ENCODE results near the gene CA4. TPM values are rescaled to one million over a fixed set of nuclear protein-coding genes. Genes with fewer than 3 reads are reported as not detected.

Gene CA4
- total RNA-seq, 1 experiment from 2014 or later, result 1.4 TPM

DNA sequence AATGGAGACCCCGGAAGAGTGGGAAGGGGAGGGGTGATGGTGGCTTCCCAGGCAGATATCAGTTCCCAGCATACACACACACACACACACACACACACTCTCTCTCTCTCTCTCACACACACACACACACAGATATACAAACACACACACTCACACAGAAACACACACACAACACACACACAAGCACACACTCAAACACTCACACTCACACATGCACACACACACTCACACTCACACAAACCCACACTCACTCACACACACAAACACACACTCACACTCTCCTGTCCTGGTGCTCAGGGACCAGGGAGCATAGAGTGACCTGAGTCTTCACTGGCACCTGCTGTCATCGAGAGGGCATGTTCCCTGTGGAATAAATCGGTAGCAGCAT is 5.6 kb downstream of the CA4 start:
- TF ChIP-seq TCF7L2 (IDR thresholded peaks at IDR 0.05; ENCODE audit: low read depth, low read length), result no peak
- no peak for TF ChIP-seq POLR2AphosphoS5 (IDR thresholded peaks at IDR 0.05; ENCODE audit: low read depth, low read length)
- H3K4me1 ChIP-seq (ENCODE audit: control insufficient read depth, insufficient read depth, low read length), result peaks cover 9% of the 10 kb centered on the region; the same call in 1 of the 2 replicates
- POLR2A ChIA-PET, result no interaction called here
- no peak overlapping the region for H3K27ac ChIP-seq (ENCODE audit: low read length)
- intact Hi-C loops (cut with micrococcal nuclease; ENCODE audit: unreplicated experiment) (no loop called here), in situ Hi-C loops (cut with HindIII; ENCODE audit: low pct_unique_long_range_greater_than_20kb, low sequenced_read_pairs) (no loop called here)
- H3K36me3 ChIP-seq (ENCODE audit: control insufficient read depth, insufficient read depth, low read length), result no peaks in the 10 kb centered on the region
- CTCF ChIA-PET, result no interaction called here
- no peaks in the 10 kb centered on the region for H3K9me3 ChIP-seq (ENCODE audit: control insufficient read depth, insufficient read depth, low read depth, low read length)
- H3K4me3 ChIP-seq (ENCODE audit: low read depth in 2 of 2, low read length in 2 of 2), result no peak overlapping the region
- ATAC-seq, result no peak
- no TSS peak for BruUV-seq (replicated peaks)
- no peaks in the 10 kb centered on the region for H3K27me3 ChIP-seq (ENCODE audit: control insufficient read depth, insufficient read depth, low read length)
- no peak for DNase-seq (ENCODE audit: low read depth, low spot score)

DNA sequence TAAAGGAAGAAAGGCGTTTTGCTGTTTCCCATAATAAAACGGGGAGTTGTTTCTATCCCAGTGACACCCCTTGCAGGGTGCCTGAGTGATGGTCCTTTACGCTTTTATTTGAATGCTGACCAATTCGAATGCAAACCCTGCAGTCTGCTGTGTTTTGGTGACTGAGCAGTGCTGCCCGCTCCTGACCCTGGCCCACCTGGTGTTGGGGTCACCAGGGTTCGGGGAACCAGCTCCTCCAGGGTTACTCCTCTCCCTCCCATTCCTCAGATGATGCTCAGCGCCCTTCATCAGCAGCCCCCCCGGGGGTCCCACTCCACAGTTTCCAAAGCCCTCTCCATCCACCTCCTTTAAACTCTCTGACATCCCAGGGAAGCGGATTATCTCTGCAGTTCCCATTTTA is 6.0 kb downstream of the CA4 start:
- Histone ChIP-seq H3K9me3 (ENCODE audit: control insufficient read depth, insufficient read depth, low read depth, low read length) (no peaks in the 10 kb centered on the region), H3K27ac (ENCODE audit: low read length) (no peak overlapping the region), H3K36me3 (ENCODE audit: control insufficient read depth, insufficient read depth, low read length) (no peaks in the 10 kb centered on the region), H3K27me3 (ENCODE audit: control insufficient read depth, insufficient read depth, low read length) (no peaks in the 10 kb centered on the region), H3K4me1 (ENCODE audit: control insufficient read depth, insufficient read depth, low read length) (peaks cover 9% of the 10 kb centered on the region; the same call in 1 of the 2 replicates), H3K4me3 (ENCODE audit: low read depth in 2 of 2, low read length in 2 of 2) (no peak overlapping the region)
- no peak for TF ChIP-seq REST (IDR thresholded peaks at IDR 0.05; ENCODE audit: insufficient read depth in 1 of 2, low read depth in 2 of 2, low read length in 1 of 2)
- TF ChIP-seq CTCF (IDR thresholded peaks at IDR 0.05), result no peak
- TF ChIP-seq SIN3A (IDR thresholded peaks at IDR 0.05; ENCODE audit: borderline replicate concordance, insufficient read depth, low read depth, low read length), result no peak
- no peak for TF ChIP-seq POLR2AphosphoS5 (IDR thresholded peaks at IDR 0.05; ENCODE audit: low read depth, low read length)
- no peak for TF ChIP-seq TCF7L2 (IDR thresholded peaks at IDR 0.05; ENCODE audit: low read depth, low read length)
- no peak for DNase-seq (ENCODE audit: low read depth, low spot score)
- POLR2A ChIA-PET, result no interaction called here
- no peak for ATAC-seq
- no TSS peak for BruUV-seq (replicated peaks)
- in situ Hi-C loops (cut with HindIII; ENCODE audit: low pct_unique_long_range_greater_than_20kb, low sequenced_read_pairs), result no loop called here
- CTCF ChIA-PET, result no interaction called here
- intact Hi-C loops (cut with micrococcal nuclease; ENCODE audit: unreplicated experiment), result no loop called here

GRCh38 chr17:60156746-60157145 is 7.0 kb downstream of the CA4 start:
- POLR2A ChIA-PET, result no interaction called here
- Histone ChIP-seq H3K27ac (ENCODE audit: low read length) (no peak overlapping the region), H3K4me3 (ENCODE audit: low read depth in 2 of 2, low read length in 2 of 2) (no peak overlapping the region), H3K4me1 (ENCODE audit: control insufficient read depth, insufficient read depth, low read length) (peaks cover 11% of the 10 kb centered on the region), H3K9me3 (ENCODE audit: control insufficient read depth, insufficient read depth, low read depth, low read length) (no peaks in the 10 kb centered on the region), H3K27me3 (ENCODE audit: control insufficient read depth, insufficient read depth, low read length) (no peaks in the 10 kb centered on the region), H3K36me3 (ENCODE audit: control insufficient read depth, insufficient read depth, low read length) (no peaks in the 10 kb centered on the region)
- in situ Hi-C loops (cut with HindIII; ENCODE audit: low pct_unique_long_range_greater_than_20kb, low sequenced_read_pairs), result no loop called here
- TF ChIP-seq POLR2AphosphoS5 (IDR thresholded peaks at IDR 0.05; ENCODE audit: low read depth, low read length) (no peak), SIN3A (IDR thresholded peaks at IDR 0.05; ENCODE audit: borderline replicate concordance, insufficient read depth, low read depth, low read length) (no peak), TCF7L2 (IDR thresholded peaks at IDR 0.05; ENCODE audit: low read depth, low read length) (no peak), CTCF (IDR thresholded peaks at IDR 0.05) (no peak), REST (IDR thresholded peaks at IDR 0.05; ENCODE audit: insufficient read depth in 1 of 2, low read depth in 2 of 2, low read length in 1 of 2) (no peak)
- no peak for ATAC-seq
- intact Hi-C loops (cut with micrococcal nuclease; ENCODE audit: unreplicated experiment), result no loop called here
- no TSS peak for BruUV-seq (replicated peaks)
- CTCF ChIA-PET, result no interaction called here
- DNase-seq (ENCODE audit: low read depth, low spot score), result no peak

Measured in Panc1 (cell line).